Keratinocyte (primary cell): ENCODE measurements around the gene SLC26A5. TPM values are rescaled to one million over a fixed set of nuclear protein-coding genes. Genes with fewer than 3 reads are reported as not detected.
A peak's percentile ranks its signal among the peaks of the same experiment; 100 is the strongest.

Experiments used
- DNase-seq: peaks from one replicate; pipeline ENCODE4 v3.0.0-alpha.2; 2011; ENCODE audit warnings: low read depth, missing footprints, low spot score
- FAIRE-seq: peaks from 2 replicates; lab custom pipeline; 2011; peaks lifted over from hg19 to GRCh38; lab: Jason Lieb, UNC
- H2AFZ ChIP-seq: 2 replicates; pipeline ENCODE4 v1.6.0; 2012; ENCODE audit warnings: low read length, control low read depth, inconsistent platforms; ENCODE audit not compliant: control insufficient read depth
- H3K27ac ChIP-seq: 2 replicates; pipeline ENCODE4 v1.5.1; 2011; ENCODE audit warnings: low read length; ENCODE audit not compliant: control insufficient read depth, insufficient read depth
- H3K27me3 ChIP-seq: 3 replicates; pipeline ENCODE4 v1.6.0; 2011; ENCODE audit warnings: low read length; ENCODE audit not compliant: control insufficient read depth, insufficient read depth; ENCODE audit errors: extremely low read depth
- H3K36me3 ChIP-seq, 2 experiments: 2 replicates in 1 of 2; 3 replicates in 1 of 2; pipeline ENCODE4 v1.5.1; 2011; ENCODE audit warnings: low read length in 2 of 2, mild to moderate bottlenecking in 1 of 2; ENCODE audit not compliant: control insufficient read depth in 2 of 2, insufficient read depth in 2 of 2; ENCODE audit errors: extremely low read depth in 1 of 2
- H3K4me1 ChIP-seq: 3 replicates; pipeline ENCODE4 v1.5.1; 2011; ENCODE audit warnings: low read length; ENCODE audit not compliant: control insufficient read depth, insufficient read depth; ENCODE audit errors: extremely low read depth
- H3K4me2 ChIP-seq: 3 replicates; pipeline ENCODE4 v1.6.0; 2011; ENCODE audit warnings: low read depth, low read length; ENCODE audit not compliant: control insufficient read depth, insufficient read depth; ENCODE audit errors: extremely low read depth
- H3K4me3 ChIP-seq, 3 experiments: fragments of 200-600 bp in 1 of 3; sonication (generic) in 1 of 3; 2 replicates in 2 of 3; 3 replicates in 1 of 3; pipeline ENCODE4 v1.5.1; 2011 to 2016; ENCODE audit warnings: low read length in 3 of 3, mild to moderate bottlenecking in 3 of 3, control low read depth in 2 of 3, inconsistent platforms in 1 of 3, low read depth in 1 of 3, mixed read lengths in 1 of 3, mixed run types in 1 of 3, moderate library complexity in 1 of 3; ENCODE audit not compliant: control insufficient read depth in 2 of 3, insufficient read depth in 2 of 3; ENCODE audit errors: extremely low read depth in 1 of 3
- H3K79me2 ChIP-seq: 2 replicates; pipeline ENCODE4 v1.6.0; 2012; ENCODE audit warnings: low read length; ENCODE audit not compliant: control insufficient read depth, insufficient read depth
- H3K9ac ChIP-seq: 3 replicates; pipeline ENCODE4 v1.6.0; 2011; ENCODE audit warnings: low read length; ENCODE audit not compliant: control insufficient read depth, insufficient read depth; ENCODE audit errors: extremely low read depth
- H3K9me1 ChIP-seq: 3 replicates; pipeline ENCODE4 v1.6.0; 2011; ENCODE audit warnings: low read length; ENCODE audit not compliant: control insufficient read depth, insufficient read depth; ENCODE audit errors: extremely low read depth
- H3K9me3 ChIP-seq: 2 replicates; pipeline ENCODE4 v1.5.1; 2012; ENCODE audit warnings: low read depth, low read length; ENCODE audit not compliant: control insufficient read depth
- H4K20me1 ChIP-seq: 3 replicates; pipeline ENCODE4 v1.6.0; 2011; ENCODE audit warnings: low read length; ENCODE audit not compliant: control insufficient read depth, insufficient read depth; ENCODE audit errors: extremely low read depth
- EZH2 ChIP-seq: IDR thresholded peaks from one replicate; pipeline ENCODE4 v1.6.1; 2012; ENCODE audit warnings: inconsistent platforms, mild to moderate bottlenecking, low read length, moderate library complexity
- dilution Hi-C: fragments of 300-500 bp; cut with MboI; formaldehyde crosslinking; loops from one replicate; pipeline ENCODE4 v1.7.0; 2020; ENCODE audit warnings: low sequenced_read_pairs; ENCODE audit not compliant: extremely low pct_ligation_motif_present
- polyA plus RNA-seq, 5 experiments: library from polyadenylated mRNA; depleted of rRNA in 3 of 5; stranded (reverse) in 3 of 5; stranded (forward) in 1 of 5; unstranded in 1 of 5; fragments of >200 nt; gene quantifications; 1 replicate in 1 of 5; 2 replicates in 3 of 5; 3 replicates in 1 of 5; pipeline versions ENCODE4 v1.2.1 to v1.2.3, GENCODE V29; 2011 to 2012; ENCODE audit warnings: missing spikeins in 2 of 5, low read depth in 1 of 5, low replicate concordance in 1 of 5
- TF ChIP-seq, protein P1 (sequence below), 3 experiments: IDR thresholded peaks in 1 of 3; conservative IDR thresholded peaks in 1 of 3; optimal IDR thresholded peaks in 1 of 3; 2 replicates in 2 of 3; 3 replicates in 1 of 3; pipeline versions ENCODE3 to v1.5.1; 2011; ENCODE audit warnings: low read length in 3 of 3, mild to moderate bottlenecking in 3 of 3, moderate library complexity in 2 of 3, control low read depth in 1 of 3, inconsistent platforms in 1 of 3; ENCODE audit not compliant: insufficient read depth in 2 of 3; ENCODE audit errors: extremely low read depth in 1 of 3

SLC26A5 gene
- polyA plus RNA-seq, 1 donor (not counting 4 experiments of a cell fraction or from before 2014, with no cell fraction given): not detected

DNA sequence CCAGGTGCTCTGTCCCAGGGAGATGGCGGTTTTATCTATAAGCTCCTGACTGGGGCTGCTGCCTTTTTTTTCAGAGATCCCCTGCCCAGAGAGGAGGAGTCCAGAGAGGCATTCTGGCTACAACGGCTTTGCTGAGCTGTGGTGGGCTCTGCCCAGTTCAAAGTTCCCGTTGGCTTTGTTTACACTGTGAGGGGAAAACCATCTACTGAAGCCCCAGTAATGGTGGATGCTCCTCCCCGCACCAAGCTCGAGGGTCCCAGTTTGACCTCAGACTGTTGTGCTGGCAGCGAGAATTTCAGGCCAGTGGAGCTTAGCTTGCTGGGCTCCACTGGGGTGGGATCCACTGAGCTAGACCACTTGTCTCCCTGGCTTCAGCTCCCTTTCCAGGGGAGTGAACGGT, 16.4 kb upstream of the SLC26A5 start:
- H3K4me3 ChIP-seq: no peak overlapping the region
- FAIRE-seq (no peak), DNase-seq (no peak)
- no peak overlapping the region for H3K9ac ChIP-seq
- TF ChIP-seq, protein P1, sequence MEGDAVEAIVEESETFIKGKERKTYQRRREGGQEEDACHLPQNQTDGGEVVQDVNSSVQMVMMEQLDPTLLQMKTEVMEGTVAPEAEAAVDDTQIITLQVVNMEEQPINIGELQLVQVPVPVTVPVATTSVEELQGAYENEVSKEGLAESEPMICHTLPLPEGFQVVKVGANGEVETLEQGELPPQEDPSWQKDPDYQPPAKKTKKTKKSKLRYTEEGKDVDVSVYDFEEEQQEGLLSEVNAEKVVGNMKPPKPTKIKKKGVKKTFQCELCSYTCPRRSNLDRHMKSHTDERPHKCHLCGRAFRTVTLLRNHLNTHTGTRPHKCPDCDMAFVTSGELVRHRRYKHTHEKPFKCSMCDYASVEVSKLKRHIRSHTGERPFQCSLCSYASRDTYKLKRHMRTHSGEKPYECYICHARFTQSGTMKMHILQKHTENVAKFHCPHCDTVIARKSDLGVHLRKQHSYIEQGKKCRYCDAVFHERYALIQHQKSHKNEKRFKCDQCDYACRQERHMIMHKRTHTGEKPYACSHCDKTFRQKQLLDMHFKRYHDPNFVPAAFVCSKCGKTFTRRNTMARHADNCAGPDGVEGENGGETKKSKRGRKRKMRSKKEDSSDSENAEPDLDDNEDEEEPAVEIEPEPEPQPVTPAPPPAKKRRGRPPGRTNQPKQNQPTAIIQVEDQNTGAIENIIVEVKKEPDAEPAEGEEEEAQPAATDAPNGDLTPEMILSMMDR (optimal IDR thresholded peaks at IDR 0.05 in 1 of 3, IDR thresholded peaks at IDR 0.05 in 1 of 3, conservative IDR thresholded peaks at IDR 0.05 in 1 of 3; ENCODE audit: extremely low read depth in 1 of 3, insufficient read depth in 2 of 3, low read length in 3 of 3): no peak
- TF ChIP-seq EZH2: no peak
- H4K20me1 ChIP-seq: no peaks in the 10 kb centered on the region
- no peak overlapping the region for H3K27ac ChIP-seq
- no peaks in the 10 kb centered on the region for H3K27me3 ChIP-seq
- H3K79me2 ChIP-seq: no peaks in the 10 kb centered on the region
- no peaks in the 10 kb centered on the region for H3K9me1 ChIP-seq
- H2AFZ ChIP-seq: no peak overlapping the region
- H3K36me3 ChIP-seq: no peaks in the 10 kb centered on the region
- no peak overlapping the region for H3K4me2 ChIP-seq
- no peaks in the 10 kb centered on the region for H3K9me3 ChIP-seq
- H3K4me1 ChIP-seq: no peaks in the 10 kb centered on the region
- dilution Hi-C loops: no loop called here

- Histone ChIP-seq H2AFZ (no peak overlapping the region), H3K4me3 (no peak overlapping the region), H3K9ac (no peak overlapping the region), H4K20me1 (no peaks in the 10 kb centered on the region), H3K36me3 (no peaks in the 10 kb centered on the region), H3K27me3 (peaks cover 23% of the 10 kb centered on the region), H3K9me1 (no peaks in the 10 kb centered on the region), H3K9me3 (no peaks in the 10 kb centered on the region), H3K4me2 (peak overlapping the region; percentile 17), H3K79me2 (no peaks in the 10 kb centered on the region), H3K4me1 (peaks cover 3% of the 10 kb centered on the region), H3K27ac (no peak overlapping the region)
- TF ChIP-seq EZH2: no peak
- TF ChIP-seq, protein P1 (optimal IDR thresholded peaks at IDR 0.05 in 1 of 3, IDR thresholded peaks at IDR 0.05 in 1 of 3, conservative IDR thresholded peaks at IDR 0.05 in 1 of 3; ENCODE audit: extremely low read depth in 1 of 3, insufficient read depth in 2 of 3, low read length in 3 of 3): peak; percentile 75 to 76 (median 76)
- peak; percentile 76 for FAIRE-seq
- dilution Hi-C loops: no loop called here
- DNase-seq: no peak
These were observed 1.3 kb upstream of the SLC26A5 start for GRCh38 chr7:103447073-103447960.
